Measurements from ENCODE around the gene FUT1.

FUT1 gene

DNA sequence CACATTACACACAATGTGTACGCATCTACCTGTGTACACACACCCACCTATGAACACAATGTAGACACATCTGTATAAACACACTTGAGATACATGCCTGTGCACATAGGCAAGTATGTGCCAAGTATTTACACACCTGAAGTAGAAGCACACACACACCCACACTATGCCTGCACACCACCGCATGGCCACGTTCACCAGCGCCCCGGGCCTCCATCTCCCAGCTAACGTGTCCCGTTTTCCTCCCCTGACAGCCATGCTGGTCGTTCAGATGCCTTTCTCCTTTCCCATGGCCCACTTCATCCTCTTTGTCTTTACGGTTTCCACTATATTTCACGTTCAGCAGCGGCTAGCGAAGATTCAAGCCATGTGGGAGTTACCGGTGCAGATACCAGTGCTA lies 49.7 kb downstream of the FUT1 start:
- Mint-ChIP-seq H3K36me3 (ENCODE audit: low read depth) (no peaks in the 10 kb centered on the region), H3K4me3 (no peak overlapping the region), H3K27ac (no peak overlapping the region)

DNA sequence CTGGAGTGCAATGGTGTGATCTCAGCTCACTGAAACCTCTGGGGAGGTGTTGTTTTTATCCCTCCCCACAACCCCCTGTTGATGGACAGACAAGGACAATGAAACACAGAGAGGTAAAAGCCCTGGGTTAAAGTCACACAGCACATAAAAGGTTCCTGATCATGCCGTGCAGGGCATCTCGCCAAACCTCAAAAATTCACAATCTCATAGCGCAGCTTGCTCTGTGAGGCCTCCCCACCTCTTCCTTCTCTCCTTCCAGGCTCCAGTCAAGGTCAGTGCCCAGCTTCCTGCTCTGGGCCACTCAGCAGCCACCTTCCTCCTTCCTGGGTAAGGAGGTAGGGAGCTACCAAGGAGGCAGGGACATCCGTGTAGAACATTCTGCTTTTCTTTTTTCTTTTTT lies 54.4 kb downstream of the FUT1 start:
- Mint-ChIP-seq H3K9me3 (no peaks in the 10 kb centered on the region), H3K4me1 (peaks cover 7% of the 10 kb centered on the region), H3K4me3 (no peak overlapping the region), H3K27me3 (peaks cover 26% of the 10 kb centered on the region), H3K27ac (no peak overlapping the region), H3K36me3 (ENCODE audit: low read depth) (no peaks in the 10 kb centered on the region)
- ATAC-seq: no peak
- DNase-seq: no peak

More for the DNA sequence above, 49.7 kb downstream of the FUT1 start:
- no peak for DNase-seq
- no peak for ATAC-seq
- Mint-ChIP-seq H3K9me3 (no peaks in the 10 kb centered on the region), H3K27me3 (peaks cover 10% of the 10 kb centered on the region), H3K4me1 (no peaks in the 10 kb centered on the region)
